Measurements from ENCODE around the gene GPR135.
"Not testable (repeated sequence)": the region's sequence is repeated elsewhere in the genome, so short reads cannot be mapped to it uniquely, and the experiment has no call there.

Gene GPR135

GRCh38 chr14:59451849-59452248 lies 13.3 kb downstream of the GPR135 start:
- Histone ChIP-seq H3K4me2 (ENCODE audit: low read length) (no peak overlapping the region), H3K4me1 (ENCODE audit: control insufficient read depth, low read length) (no peaks in the 10 kb centered on the region), H4K20me1 (ENCODE audit: control insufficient read depth, insufficient read depth, low read depth, low read length) (no peaks in the 10 kb centered on the region), H3K27ac (ENCODE audit: low read depth, low read length) (no peak overlapping the region), H3K27me3 (ENCODE audit: control insufficient read depth, low read length) (no peaks in the 10 kb centered on the region), H3K36me3 (ENCODE audit: control insufficient read depth, low read length) (no peaks in the 10 kb centered on the region), H3K79me2 (ENCODE audit: control insufficient read depth, low read length) (no peaks in the 10 kb centered on the region), H3K4me3 (ENCODE audit: low read length) (no peak overlapping the region), H3K9me3 (ENCODE audit: control insufficient read depth, insufficient read depth, low read length) (no peaks in the 10 kb centered on the region), H3K9me2 (replicated peaks; ENCODE audit: control insufficient read depth, low read length) (no peaks in the 10 kb centered on the region), H3F3A (ENCODE audit: control insufficient read depth, insufficient read depth) (no peaks in the 10 kb centered on the region)
- TF ChIP-seq CTCF (IDR thresholded peaks at IDR 0.05; ENCODE audit: low read depth, low read length, poor library complexity, severe bottlenecking) = no peak
- no peak for TF ChIP-seq EZH2phosphoT487 (IDR thresholded peaks at IDR 0.05; ENCODE audit: borderline replicate concordance, low read length)

- no peaks in the 10 kb centered on the region for H3K79me2 ChIP-seq (ENCODE audit: control insufficient read depth, low read length)
- H3K36me3 ChIP-seq (ENCODE audit: control insufficient read depth, low read length) = no peaks in the 10 kb centered on the region
- H3K4me2 ChIP-seq (ENCODE audit: low read length) = no peak overlapping the region
- no peaks in the 10 kb centered on the region for H3K9me2 ChIP-seq (replicated peaks; ENCODE audit: control insufficient read depth, low read length)
- H4K20me1 ChIP-seq (ENCODE audit: control insufficient read depth, insufficient read depth, low read depth, low read length) = no peaks in the 10 kb centered on the region
- no peaks in the 10 kb centered on the region for H3K9me3 ChIP-seq (ENCODE audit: control insufficient read depth, insufficient read depth, low read length)
- no peak overlapping the region for H3K27ac ChIP-seq (ENCODE audit: low read depth, low read length)
- H3F3A ChIP-seq (ENCODE audit: control insufficient read depth, insufficient read depth) = no peaks in the 10 kb centered on the region
- H3K27me3 ChIP-seq (ENCODE audit: control insufficient read depth, low read length) = no peaks in the 10 kb centered on the region
- TF ChIP-seq CTCF (IDR thresholded peaks at IDR 0.05; ENCODE audit: low read depth, low read length, poor library complexity, severe bottlenecking) (no peak), EZH2phosphoT487 (IDR thresholded peaks at IDR 0.05; ENCODE audit: borderline replicate concordance, low read length) (no peak)
- no peaks in the 10 kb centered on the region for H3K4me1 ChIP-seq (ENCODE audit: control insufficient read depth, low read length)
- H3K4me3 ChIP-seq (ENCODE audit: low read length) = no peak overlapping the region
Measured at GRCh38 chr14:59450716-59451115, 14.5 kb downstream of the GPR135 start.

GRCh38 chr14:59448673-59449072 lies 16.5 kb downstream of the GPR135 start:
- H3K9me3 ChIP-seq (ENCODE audit: control insufficient read depth, insufficient read depth, low read length); H3K79me2 ChIP-seq (ENCODE audit: control insufficient read depth, low read length); H3F3A ChIP-seq (ENCODE audit: control insufficient read depth, insufficient read depth); H3K27ac ChIP-seq (ENCODE audit: low read depth, low read length); H3K9me2 ChIP-seq (replicated peaks; ENCODE audit: control insufficient read depth, low read length); H3K4me3 ChIP-seq (ENCODE audit: low read length); H3K4me2 ChIP-seq (ENCODE audit: low read length); H3K36me3 ChIP-seq (ENCODE audit: control insufficient read depth, low read length); H4K20me1 ChIP-seq (ENCODE audit: control insufficient read depth, insufficient read depth, low read depth, low read length); H3K27me3 ChIP-seq (ENCODE audit: control insufficient read depth, low read length); H3K4me1 ChIP-seq (ENCODE audit: control insufficient read depth, low read length): not testable (repeated sequence)

- Histone ChIP-seq H3K36me3 (ENCODE audit: control insufficient read depth, low read length) (no peaks in the 10 kb centered on the region), H3K4me1 (ENCODE audit: control insufficient read depth, low read length) (peaks cover 21% of the 10 kb centered on the region), H3K9me2 (replicated peaks; ENCODE audit: control insufficient read depth, low read length) (no peaks in the 10 kb centered on the region), H4K20me1 (ENCODE audit: control insufficient read depth, insufficient read depth, low read depth, low read length) (no peaks in the 10 kb centered on the region), H3K27ac (ENCODE audit: low read depth, low read length) (no peak overlapping the region), H3F3A (ENCODE audit: control insufficient read depth, insufficient read depth) (no peaks in the 10 kb centered on the region), H3K27me3 (ENCODE audit: control insufficient read depth, low read length) (no peaks in the 10 kb centered on the region), H3K9me3 (ENCODE audit: control insufficient read depth, insufficient read depth, low read length) (no peaks in the 10 kb centered on the region), H3K79me2 (ENCODE audit: control insufficient read depth, low read length) (no peaks in the 10 kb centered on the region), H3K4me3 (ENCODE audit: low read length) (no peak overlapping the region), H3K4me2 (ENCODE audit: low read length) (no peak overlapping the region)
- TF ChIP-seq CTCF (IDR thresholded peaks at IDR 0.05; ENCODE audit: low read depth, low read length, poor library complexity, severe bottlenecking) (no peak), EZH2phosphoT487 (IDR thresholded peaks at IDR 0.05; ENCODE audit: borderline replicate concordance, low read length) (no peak)
Measured at GRCh38 chr14:59439256-59439965, 25.8 kb downstream of the GPR135 start.
